Measurements from ENCODE around the gene PES1. TPM values are rescaled to one million over a fixed set of nuclear protein-coding genes. Genes with fewer than 3 reads are reported as not detected.
"Not testable (repeated sequence)": the region's sequence is repeated elsewhere in the genome, so short reads cannot be mapped to it uniquely, and the experiment has no call there.

The PES1 gene
- total RNA-seq, 1 experiment from 2014 or later: 145 TPM

DNA sequence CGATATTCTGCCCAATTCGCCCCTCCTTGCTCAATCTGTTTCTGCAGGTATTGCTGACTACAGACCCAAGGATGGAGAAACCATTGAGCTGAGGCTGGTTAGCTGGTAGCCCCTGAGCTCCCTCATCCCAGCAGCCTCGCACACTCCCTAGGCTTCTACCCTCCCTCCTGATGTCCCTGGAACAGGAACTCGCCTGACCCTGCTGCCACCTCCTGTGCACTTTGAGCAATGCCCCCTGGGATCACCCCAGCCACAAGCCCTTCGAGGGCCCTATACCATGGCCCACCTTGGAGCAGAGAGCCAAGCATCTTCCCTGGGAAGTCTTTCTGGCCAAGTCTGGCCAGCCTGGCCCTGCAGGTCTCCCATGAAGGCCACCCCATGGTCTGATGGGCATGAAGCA, 34.7 kb upstream of the PES1 start:
- H3K36me3 Mint-ChIP-seq (ENCODE audit: insufficient read depth, unreplicated experiment): no peaks in the 10 kb centered on the region
- no peak for DNase-seq (ENCODE audit: unreplicated experiment)
- no peaks in the 10 kb centered on the region for H3K4me1 Mint-ChIP-seq (ENCODE audit: insufficient read depth, unreplicated experiment)
- CTCF ChIA-PET: interaction anchor here (0.6 to 1.0 kb wide), 4 partner anchors 15 to 129 kb away, joined by 3 to 7 read pairs (median 4); no protein-coding TSS in a partner anchor
- POLR2A ChIA-PET: interaction anchor here (0.7 kb wide), 1 partner anchor 175 kb away, joined by 3 read pairs; no protein-coding TSS in a partner anchor
- intact Hi-C loops (cut with micrococcal nuclease): no loop called here
- no peak overlapping the region for H3K27ac Mint-ChIP-seq (ENCODE audit: low read depth, unreplicated experiment)
- no TSS peak for BruUV-seq (replicated peaks)
- TF ChIP-seq CTCF (IDR thresholded peaks at IDR 0.05; ENCODE audit: unreplicated experiment): no peak
- no peak overlapping the region for H3K4me3 Mint-ChIP-seq (ENCODE audit: unreplicated experiment)
- H3K27me3 Mint-ChIP-seq (ENCODE audit: insufficient read depth, unreplicated experiment): no peaks in the 10 kb centered on the region
- H3K9me3 Mint-ChIP-seq (ENCODE audit: unreplicated experiment): no peaks in the 10 kb centered on the region

DNA sequence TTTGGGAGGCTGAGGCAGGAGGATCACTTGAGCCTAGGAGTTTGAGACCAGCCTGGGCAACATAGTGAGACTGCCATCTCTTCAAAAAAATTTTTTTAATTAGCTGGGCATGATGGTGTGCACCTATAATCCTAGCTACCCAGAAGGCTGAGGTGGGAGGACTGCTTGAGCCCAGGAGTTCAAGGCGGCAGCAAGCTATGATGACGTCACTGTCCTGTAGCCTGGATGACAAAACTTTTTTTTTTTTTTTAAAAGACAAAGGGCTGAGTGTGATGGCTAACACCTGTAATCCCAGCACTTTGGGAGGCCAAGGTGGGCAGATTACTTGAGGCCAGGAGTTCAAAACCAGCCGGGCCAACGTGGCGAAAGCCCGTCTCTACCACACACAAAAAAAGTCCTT, 28.2 kb upstream of the PES1 start:
- POLR2A ChIA-PET: interaction anchor here (0.7 kb wide), 1 partner anchor 184 kb away, joined by 3 read pairs; no protein-coding TSS in a partner anchor
- H3K9me3 Mint-ChIP-seq (ENCODE audit: unreplicated experiment); DNase-seq (ENCODE audit: unreplicated experiment); H3K36me3 Mint-ChIP-seq (ENCODE audit: insufficient read depth, unreplicated experiment); H3K27me3 Mint-ChIP-seq (ENCODE audit: insufficient read depth, unreplicated experiment); H3K4me3 Mint-ChIP-seq (ENCODE audit: unreplicated experiment); H3K27ac Mint-ChIP-seq (ENCODE audit: low read depth, unreplicated experiment); BruUV-seq (replicated peaks); intact Hi-C loops (cut with micrococcal nuclease); H3K4me1 Mint-ChIP-seq (ENCODE audit: insufficient read depth, unreplicated experiment): not testable (repeated sequence)
- CTCF ChIA-PET: interaction anchor here (1.2 to 1.5 kb wide), 3 partner anchors 14 to 144 kb away, joined by 5 read pairs; no protein-coding TSS in a partner anchor

DNA sequence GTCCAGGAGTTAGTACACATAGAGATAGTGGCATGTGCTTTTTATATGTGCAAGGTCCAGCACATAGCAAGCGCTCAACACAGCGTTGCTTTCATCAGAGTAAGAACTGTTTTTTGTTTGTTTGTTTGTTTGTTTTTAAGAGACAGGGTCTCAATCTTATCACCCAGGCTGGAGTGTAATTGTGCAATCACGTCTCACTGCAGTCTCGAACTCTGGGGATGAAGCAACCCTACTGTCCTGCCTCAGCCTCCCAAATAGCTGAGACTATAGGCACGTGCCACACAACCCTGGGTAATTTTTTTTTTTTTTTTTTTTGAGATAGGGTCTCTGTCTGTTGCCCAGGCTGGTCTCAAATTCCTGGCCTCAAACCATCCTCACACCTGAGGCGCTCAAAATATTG, 26.1 kb upstream of the PES1 start:
- no peak for DNase-seq (ENCODE audit: unreplicated experiment)
- H3K9me3 Mint-ChIP-seq (ENCODE audit: unreplicated experiment): no peaks in the 10 kb centered on the region
- BruUV-seq (replicated peaks): no TSS peak
- ChIA-PET CTCF (interaction anchor here (1.5 kb wide), 1 partner anchor 17 kb away, joined by 3 read pairs; no protein-coding TSS in a partner anchor), POLR2A (interaction anchor here (0.6 kb wide), 2 partner anchors 11 to 1030 kb away, joined by 3 read pairs; no protein-coding TSS in a partner anchor)
- no peaks in the 10 kb centered on the region for H3K27me3 Mint-ChIP-seq (ENCODE audit: insufficient read depth, unreplicated experiment)
- no peak for TF ChIP-seq CTCF (IDR thresholded peaks at IDR 0.05; ENCODE audit: unreplicated experiment)
- H3K4me3 Mint-ChIP-seq (ENCODE audit: unreplicated experiment): no peak overlapping the region
- no peak overlapping the region for H3K27ac Mint-ChIP-seq (ENCODE audit: low read depth, unreplicated experiment)
- intact Hi-C loops (cut with micrococcal nuclease): no loop called here
- H3K36me3 Mint-ChIP-seq (ENCODE audit: insufficient read depth, unreplicated experiment): no peaks in the 10 kb centered on the region
- peaks cover 4% of the 10 kb centered on the region for H3K4me1 Mint-ChIP-seq (ENCODE audit: insufficient read depth, unreplicated experiment)

- TF ChIP-seq CTCF (IDR thresholded peaks at IDR 0.05; ENCODE audit: unreplicated experiment): no peak
- Mint-ChIP-seq H3K4me1 (ENCODE audit: insufficient read depth, unreplicated experiment) (peaks cover 4% of the 10 kb centered on the region), H3K27me3 (ENCODE audit: insufficient read depth, unreplicated experiment) (no peaks in the 10 kb centered on the region), H3K36me3 (ENCODE audit: insufficient read depth, unreplicated experiment) (no peaks in the 10 kb centered on the region), H3K9me3 (ENCODE audit: unreplicated experiment) (no peaks in the 10 kb centered on the region), H3K4me3 (ENCODE audit: unreplicated experiment) (no peak overlapping the region), H3K27ac (ENCODE audit: low read depth, unreplicated experiment) (no peak overlapping the region)
- no TSS peak for BruUV-seq (replicated peaks)
- POLR2A ChIA-PET: no interaction called here
- intact Hi-C loops (cut with micrococcal nuclease): no loop called here
- CTCF ChIA-PET: interaction anchor here (1.3 to 1.6 kb wide), 2 partner anchors 11 to 19 kb away, joined by 3 to 4 read pairs; no protein-coding TSS in a partner anchor
- DNase-seq (ENCODE audit: unreplicated experiment): no peak
Measured at GRCh38 chr22:30615543-30615954, 23.8 kb upstream of the PES1 start.

All from MCF 10A (cell line).